Spleen (tissue), 11 donors: ENCODE data around the gene SPATC1L. TPM values are rescaled to one million over a fixed set of nuclear protein-coding genes. Genes with fewer than 3 reads are reported as not detected.
"Not testable (repeated sequence)": the region's sequence is repeated elsewhere in the genome, so short reads cannot be mapped to it uniquely, and the experiment has no call there.

Experiments
- DNase-seq: peaks from one replicate; pipeline ENCODE4 v3.0.0-alpha.2; 2020
- H3K27ac ChIP-seq, 8 donors: fragments of 200-600 bp; sonication (generic) in 7 of 8; 1 replicate in 4 of 8; 2 replicates in 4 of 8; pipeline versions ENCODE4 v1.5.0 to v1.8.0; 2016 to 2021; ENCODE audit warnings: inconsistent platforms in 4 of 8, mild to moderate bottlenecking in 4 of 8, moderate library complexity in 1 of 8
- H3K27me3 ChIP-seq, 7 donors: fragments of 200-600 bp; sonication (generic) in 6 of 7; replicated peaks in 1 of 7; 1 replicate in 4 of 7; 2 replicates in 3 of 7; pipeline versions ENCODE4 v1.5.0 to v1.8.0; 2016 to 2021; ENCODE audit warnings: inconsistent platforms in 3 of 7, mild to moderate bottlenecking in 1 of 7
- H3K36me3 ChIP-seq, 6 donors: fragments of 200-600 bp; sonication (generic) in 5 of 6; 1 replicate in 4 of 6; 2 replicates in 2 of 6; pipeline versions ENCODE4 v1.5.0 to v1.8.0; 2016 to 2021; ENCODE audit warnings: inconsistent platforms in 2 of 6
- H3K4me1 ChIP-seq, 6 donors: fragments of 200-600 bp; sonication (generic) in 5 of 6; 1 replicate in 3 of 6; 2 replicates in 3 of 6; pipeline versions ENCODE4 v1.5.0 to v1.8.0; 2016 to 2021; ENCODE audit warnings: inconsistent platforms in 3 of 6
- H3K4me3 ChIP-seq, 8 donors: fragments of 200-600 bp; sonication (generic) in 7 of 8; 1 replicate in 4 of 8; 2 replicates in 4 of 8; pipeline versions ENCODE4 v1.5.0 to v1.8.0; 2016 to 2021; ENCODE audit warnings: inconsistent platforms in 4 of 8, mild to moderate bottlenecking in 4 of 8, moderate library complexity in 2 of 8
- H3K9me3 ChIP-seq, 8 donors: fragments of 200-600 bp; sonication (generic) in 7 of 8; 1 replicate in 4 of 8; 2 replicates in 4 of 8; pipeline versions ENCODE4 v1.5.0 to v1.8.0; 2016 to 2021; ENCODE audit warnings: inconsistent platforms in 4 of 8
- POLR2A ChIP-seq, 3 donors: fragments of 450-650 bp; IDR thresholded peaks; one replicate each; pipeline ENCODE4 v1.5.1; 2017; ENCODE audit warnings: antibody characterized with exemption in 3 of 3, mild to moderate bottlenecking in 1 of 3
- POLR2AphosphoS5 ChIP-seq, 3 donors: sonication (generic); formaldehyde crosslinking; IDR thresholded peaks; one replicate each; pipeline ENCODE4 v1.5.1; 2017; ENCODE audit warnings: antibody characterized with exemption in 3 of 3
- WGBS, 5 donors: extraction: QIAGEN DNeasy Blood & Tissue Kit in 3 of 5; methylation state at CpG; one replicate each; pipeline versions ENCODE4 v1.1.5 to v1.1.7; 2013 to 2018; 5-methylcytosine and 5-hydroxymethylcytosine counted together
- intact Hi-C: fragments of 100-400 bp; cut with DNase I; formaldehyde crosslinking; loops from one replicate; pipeline ENCODE4 v1.15.0; 2023; ENCODE audit warnings: low total_unique reads
- polyA plus RNA-seq, 3 donors: library from polyadenylated mRNA; stranded (reverse); fragments of 200-250 nt; gene quantifications; one replicate each; pipeline ENCODE4 v1.2.1, GENCODE V29; 2013
- total RNA-seq, 7 donors: library from RNA; depleted of rRNA in 3 of 7; stranded (reverse); fragments of >200 nt in 3 of 7; fragmentation: NEBNext Ultra II Directional in 4 of 7; extraction: Animal tissue kit (Norgen Biotek cat#: 25700) in 4 of 7; gene quantifications; one replicate each; pipeline versions ENCODE4 v1.1.0 to v1.2.1, GENCODE V29; 2016 to 2021
- TF ChIP-seq, protein P1 (sequence below), 11 experiments: fragments of 200-600 bp in 7 of 11; fragments of 450-650 bp in 4 of 11; sonication (generic) in 4 of 11; IDR thresholded peaks in 8 of 11; conservative IDR thresholded peaks in 3 of 11; 1 replicate in 7 of 11; 2 replicates in 4 of 11; pipeline versions ENCODE4 v1.4.0 to v1.8.0; 2016 to 2021; ENCODE audit warnings: antibody characterized with exemption in 11 of 11, inconsistent platforms in 4 of 11, mild to moderate bottlenecking in 1 of 11
- donor health status: healthy with polysubstance abuse.
- donor health status: DM: no; HTN: no; CAD: no; lungs with moderate emphysema.
- donor health status: DM: no; HTN: no; CAD: no.
- donor health status: Bipolar disorder and iron deficiency.
- donor health status: healthy.
- donor health status: DM: no; HTN: no; CAD: no.
- donor health status: DM: yes; HTN: yes; CAD: no.

The SPATC1L gene
- total and polyA plus RNA-seq, 10 donors = 4.4 to 13.4 (median 9.8) TPM

DNA sequence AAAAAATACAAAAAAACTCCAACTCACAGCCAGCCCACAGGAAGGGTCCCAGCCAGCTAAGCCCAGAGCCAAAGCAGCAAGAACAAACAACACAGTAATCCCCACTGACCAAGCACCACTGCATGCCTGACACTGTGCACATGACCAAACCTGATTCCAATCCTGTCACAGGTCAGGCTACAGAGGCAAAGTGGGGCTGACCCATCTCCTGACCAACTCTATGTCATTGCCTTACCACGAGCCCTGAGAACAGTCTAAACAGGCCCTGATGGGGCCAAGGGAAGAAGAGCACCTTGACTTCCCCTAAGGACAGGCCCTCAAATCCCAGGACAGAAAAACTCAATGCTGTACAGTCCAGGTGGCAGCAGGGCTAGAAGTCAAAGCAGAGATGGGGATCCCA is 41.9 kb upstream of the SPATC1L start:
- 80 to 100% (median 95%) methylated on average over 1 of the region's 1 CpG for WGBS, 5 donors
- Histone ChIP-seq H3K27me3 (no peaks in the 10 kb centered on the region), H3K4me1 (peaks cover 6 to 46% (median 29%) of the 10 kb centered on the region in 6 donors), H3K36me3 (peaks cover 0 to 27% (median 16%) of the 10 kb centered on the region in 6 donors), H3K9me3 (no peaks in the 10 kb centered on the region), H3K27ac (no peak overlapping the region), H3K4me3 (no peak overlapping the region)
- TF ChIP-seq, protein P1, sequence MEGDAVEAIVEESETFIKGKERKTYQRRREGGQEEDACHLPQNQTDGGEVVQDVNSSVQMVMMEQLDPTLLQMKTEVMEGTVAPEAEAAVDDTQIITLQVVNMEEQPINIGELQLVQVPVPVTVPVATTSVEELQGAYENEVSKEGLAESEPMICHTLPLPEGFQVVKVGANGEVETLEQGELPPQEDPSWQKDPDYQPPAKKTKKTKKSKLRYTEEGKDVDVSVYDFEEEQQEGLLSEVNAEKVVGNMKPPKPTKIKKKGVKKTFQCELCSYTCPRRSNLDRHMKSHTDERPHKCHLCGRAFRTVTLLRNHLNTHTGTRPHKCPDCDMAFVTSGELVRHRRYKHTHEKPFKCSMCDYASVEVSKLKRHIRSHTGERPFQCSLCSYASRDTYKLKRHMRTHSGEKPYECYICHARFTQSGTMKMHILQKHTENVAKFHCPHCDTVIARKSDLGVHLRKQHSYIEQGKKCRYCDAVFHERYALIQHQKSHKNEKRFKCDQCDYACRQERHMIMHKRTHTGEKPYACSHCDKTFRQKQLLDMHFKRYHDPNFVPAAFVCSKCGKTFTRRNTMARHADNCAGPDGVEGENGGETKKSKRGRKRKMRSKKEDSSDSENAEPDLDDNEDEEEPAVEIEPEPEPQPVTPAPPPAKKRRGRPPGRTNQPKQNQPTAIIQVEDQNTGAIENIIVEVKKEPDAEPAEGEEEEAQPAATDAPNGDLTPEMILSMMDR (IDR thresholded peaks at IDR 0.05 in 8 of 11, conservative IDR thresholded peaks at IDR 0.05 in 3 of 11) = no peak
- TF ChIP-seq POLR2AphosphoS5 (IDR thresholded peaks at IDR 0.05) (no peak), POLR2A (IDR thresholded peaks at IDR 0.05) (no peak)
- DNase-seq = no peak
- intact Hi-C loops = no loop called here

DNA sequence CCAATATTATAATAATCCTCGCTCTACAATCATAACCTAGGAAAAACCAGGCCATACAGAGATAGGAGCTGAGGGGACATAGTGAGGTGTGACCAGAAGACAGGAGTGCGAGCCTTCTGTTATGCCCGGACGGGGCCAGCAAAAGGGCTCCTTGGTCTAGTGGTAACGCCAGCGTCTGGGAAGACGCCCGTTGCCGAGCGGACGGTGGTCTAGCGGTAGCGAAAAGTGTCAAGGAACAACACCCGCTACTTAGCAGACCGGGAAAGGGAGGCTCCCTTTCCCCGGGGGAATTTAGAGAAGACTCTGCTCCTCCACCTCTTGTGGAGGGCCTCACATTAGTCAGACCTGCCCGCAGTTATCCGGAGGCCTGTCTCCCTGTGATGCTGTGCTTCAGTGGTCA is 39.4 kb upstream of the SPATC1L start:
- H3K27ac ChIP-seq, H3K4me3 ChIP-seq, H3K27me3 ChIP-seq, H3K9me3 ChIP-seq, intact Hi-C loops: not testable (repeated sequence)
- WGBS, 5 donors = 95 to 97% (median 96%) methylated on average over 18 of the region's 18 CpGs
- peak; percentile 61 for DNase-seq
- peaks cover 0 to 52% (median 28%) of the 10 kb centered on the region in 6 donors for H3K36me3 ChIP-seq
- H3K4me1 ChIP-seq = peaks cover 0 to 29% (median 20%) of the 10 kb centered on the region in 6 donors

DNA sequence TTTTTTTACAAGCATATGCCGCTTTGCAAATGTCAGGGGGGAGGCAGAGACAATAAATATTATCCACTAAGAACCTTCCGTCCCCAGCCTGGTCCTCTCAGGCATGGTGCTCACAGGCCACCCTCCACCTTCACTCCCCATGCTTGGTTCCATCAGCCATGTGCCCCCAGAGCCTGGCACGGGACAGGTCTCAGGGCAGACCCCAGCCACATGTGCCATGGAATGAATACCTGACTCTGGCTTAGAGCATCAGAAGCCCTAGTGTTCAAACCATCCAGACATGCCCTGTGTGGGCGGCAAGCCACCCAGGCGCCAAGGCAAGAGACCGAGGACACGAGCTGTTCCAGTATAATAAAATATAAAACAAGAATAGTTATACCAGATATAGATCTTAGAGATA is 39.0 kb upstream of the SPATC1L start:
- Histone ChIP-seq H3K27me3 (no peaks in the 10 kb centered on the region), H3K27ac (no peak overlapping the region), H3K9me3 (no peaks in the 10 kb centered on the region), H3K36me3 (peaks cover 0 to 56% (median 28%) of the 10 kb centered on the region in 6 donors), H3K4me3 (no peak overlapping the region), H3K4me1 (peaks cover 0 to 26% (median 20%) of the 10 kb centered on the region in 6 donors)
- TF ChIP-seq, protein P1 (IDR thresholded peaks at IDR 0.05 in 8 of 11, conservative IDR thresholded peaks at IDR 0.05 in 3 of 11) = no peak
- TF ChIP-seq POLR2AphosphoS5 (IDR thresholded peaks at IDR 0.05) (no peak), POLR2A (IDR thresholded peaks at IDR 0.05) (no peak)
- DNase-seq = peak; percentile 51
- 87 to 95% (median 90%) methylated on average over 7 of the region's 7 CpGs for WGBS, 5 donors
- intact Hi-C loops = no loop called here

DNA sequence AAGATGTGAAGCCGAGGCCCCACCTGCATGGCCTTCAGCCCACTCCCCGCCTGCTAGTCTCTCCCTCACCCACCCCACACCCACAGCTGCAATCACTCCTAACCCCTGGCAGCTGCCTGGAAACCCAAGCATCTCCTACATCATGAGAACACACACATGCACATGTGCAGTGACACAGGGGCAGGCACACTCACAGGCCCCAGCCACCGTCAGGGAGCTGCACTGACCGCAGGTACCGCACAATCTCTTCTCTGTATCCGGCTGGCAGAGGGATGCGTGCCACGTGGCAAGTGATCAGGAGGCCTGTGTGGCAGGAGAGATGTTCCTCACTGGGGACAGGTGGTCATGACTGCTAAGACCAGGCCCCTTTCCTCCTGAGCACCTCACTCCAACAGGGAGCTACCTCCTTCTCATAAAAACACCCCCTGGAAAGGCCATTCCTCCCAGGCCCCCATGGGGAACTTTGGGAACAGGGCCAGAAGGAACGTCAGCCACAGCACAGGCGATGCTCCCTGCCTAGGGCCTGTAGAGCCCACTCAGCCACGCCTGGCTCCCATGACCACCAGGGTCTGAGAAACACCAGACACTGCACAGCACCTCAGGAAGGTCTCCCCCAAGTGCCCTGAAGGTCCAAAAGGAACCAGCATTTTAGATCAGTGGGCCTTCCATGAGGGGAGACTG is 38.3 kb upstream of the SPATC1L start:
- peaks cover 0 to 61% (median 28%) of the 10 kb centered on the region in 6 donors for H3K36me3 ChIP-seq
- no peaks in the 10 kb centered on the region for H3K9me3 ChIP-seq
- H3K27me3 ChIP-seq = no peaks in the 10 kb centered on the region
- no peak overlapping the region for H3K27ac ChIP-seq
- no peak for TF ChIP-seq POLR2A (IDR thresholded peaks at IDR 0.05)
- WGBS, 5 donors = 87 to 96% (median 88%) methylated on average over 7 to 11 of the region's 11 CpGs
- H3K4me3 ChIP-seq = no peak overlapping the region
- peak; percentile 68 for DNase-seq
- H3K4me1 ChIP-seq = peaks cover 0 to 19% (median 14%) of the 10 kb centered on the region in 6 donors
- intact Hi-C loops = no loop called here

DNA sequence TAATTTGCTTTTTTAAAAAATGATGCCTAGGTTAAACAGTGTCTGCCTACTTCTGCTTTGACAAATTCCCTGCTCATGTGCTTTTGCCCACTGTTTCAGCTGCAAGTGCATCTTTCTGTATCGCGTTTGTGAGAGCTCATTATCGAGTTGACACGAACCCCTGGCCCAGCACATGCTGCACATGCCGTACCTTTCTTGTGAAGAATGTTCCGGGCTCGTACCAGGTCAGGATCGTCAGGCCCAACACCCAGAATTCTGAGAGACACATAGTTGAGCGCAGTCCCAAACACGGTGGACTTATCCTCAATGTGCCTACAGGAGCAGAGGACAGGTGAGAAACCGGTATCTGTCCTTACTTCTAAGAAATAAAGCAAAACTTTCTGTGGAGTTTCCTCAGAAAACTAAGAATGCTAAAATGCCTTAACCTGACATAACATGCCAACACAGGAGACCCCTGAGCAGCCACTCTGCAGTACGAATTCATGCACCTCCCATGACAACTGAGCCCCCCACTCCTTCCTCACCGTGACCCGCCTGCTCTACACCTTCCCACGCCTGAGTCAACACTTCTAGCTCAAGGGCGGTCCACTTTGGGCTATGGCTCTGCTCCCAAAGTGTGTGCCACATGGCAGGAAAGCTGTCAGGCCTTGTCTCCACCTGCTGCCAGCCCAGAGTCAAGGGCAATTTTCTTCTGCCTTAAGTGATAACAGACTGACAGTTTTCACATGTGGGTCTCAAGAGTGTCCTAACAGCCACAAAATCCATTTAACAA is 37.6 kb upstream of the SPATC1L start:
- Histone ChIP-seq H3K27ac (no peak overlapping the region), H3K4me1 (peaks cover 0 to 12% (median 7%) of the 10 kb centered on the region in 6 donors), H3K27me3 (no peaks in the 10 kb centered on the region), H3K4me3 (no peak overlapping the region), H3K9me3 (no peaks in the 10 kb centered on the region), H3K36me3 (peaks cover 0 to 66% (median 28%) of the 10 kb centered on the region in 6 donors)
- intact Hi-C loops = no loop called here
- 83 to 90% (median 88%) methylated on average over 15 to 16 of the region's 16 CpGs for WGBS, 5 donors
- DNase-seq = no peak
- no peak for TF ChIP-seq POLR2AphosphoS5 (IDR thresholded peaks at IDR 0.05)
- TF ChIP-seq POLR2A (IDR thresholded peaks at IDR 0.05) = no peak
- TF ChIP-seq, protein P1 (IDR thresholded peaks at IDR 0.05 in 8 of 11, conservative IDR thresholded peaks at IDR 0.05 in 3 of 11) = no peak
